Fibroblast of lung (primary cell): ENCODE results near the gene CDH15. TPM values are rescaled to one million over a fixed set of nuclear protein-coding genes. Genes with fewer than 3 reads are reported as not detected.
"Not testable (repeated sequence)": the region's sequence is repeated elsewhere in the genome, so short reads cannot be mapped to it uniquely, and the experiment has no call there.

Source experiments
- DNase-seq, 2 donors: peaks; one replicate each; pipeline versions ENCODE4 v3.0.0 to v3.0.0-alpha.2; 2010; ENCODE audit warnings: low read depth in 2 of 2
- H2AFZ ChIP-seq: 2 replicates; pipeline ENCODE4 v1.5.1; 2012; ENCODE audit warnings: low read length, control low read depth, inconsistent platforms
- H3K27ac ChIP-seq: 2 replicates; pipeline ENCODE4 v1.5.1; 2011; ENCODE audit warnings: low read length, control low read depth; ENCODE audit not compliant: insufficient read depth
- H3K27me3 ChIP-seq: 2 replicates; pipeline ENCODE4 v1.5.1; 2011; ENCODE audit warnings: mild to moderate bottlenecking, low read length; ENCODE audit not compliant: control insufficient read depth, insufficient read depth
- H3K36me3 ChIP-seq: 2 replicates; pipeline ENCODE4 v1.5.1; 2011; ENCODE audit warnings: low read length; ENCODE audit not compliant: control insufficient read depth, insufficient read depth
- H3K4me1 ChIP-seq: 2 replicates; pipeline ENCODE4 v1.5.1; 2011; ENCODE audit warnings: low read length; ENCODE audit not compliant: control insufficient read depth, insufficient read depth; ENCODE audit errors: extremely low read depth
- H3K4me2 ChIP-seq: 2 replicates; pipeline ENCODE4 v1.5.1; 2011; ENCODE audit warnings: low read length, control low read depth; ENCODE audit not compliant: insufficient read depth; ENCODE audit errors: extremely low read depth
- H3K4me3 ChIP-seq, 4 experiments: fragments of 200-600 bp in 1 of 4; sonication (generic) in 1 of 4; replicated peaks in 1 of 4; 2 replicates each; pipeline ENCODE4 v1.5.1; 2011 to 2016; ENCODE audit warnings: low read length in 4 of 4, low read depth in 3 of 4, mild to moderate bottlenecking in 3 of 4, control low read depth in 2 of 4, inconsistent platforms in 1 of 4, mixed read lengths in 1 of 4; ENCODE audit not compliant: insufficient read depth in 1 of 4; ENCODE audit errors: control extremely low read depth in 1 of 4
- H3K79me2 ChIP-seq: 2 replicates; pipeline ENCODE4 v1.5.1; 2012; ENCODE audit warnings: mild to moderate bottlenecking, low read length, inconsistent platforms; ENCODE audit not compliant: control insufficient read depth, insufficient read depth
- H3K9ac ChIP-seq: 2 replicates; pipeline ENCODE4 v1.5.1; 2011; ENCODE audit warnings: mild to moderate bottlenecking, low read length, control low read depth; ENCODE audit not compliant: insufficient read depth
- H3K9me3 ChIP-seq: 2 replicates; pipeline ENCODE4 v1.5.1; 2012; ENCODE audit warnings: low read depth, low read length; ENCODE audit not compliant: control insufficient read depth, insufficient read depth
- H4K20me1 ChIP-seq: 2 replicates; pipeline ENCODE4 v1.5.1; 2011; ENCODE audit warnings: low read length; ENCODE audit not compliant: control insufficient read depth, insufficient read depth; ENCODE audit errors: extremely low read depth
- CTCF ChIP-seq, 2 donors: IDR thresholded peaks in 1 of 2; conservative IDR thresholded peaks in 1 of 2; 1 replicate in 1 of 2; 2 replicates in 1 of 2; pipeline ENCODE4 v1.5.1; 2011 to 2012; ENCODE audit warnings: low read length in 2 of 2, control low read depth in 1 of 2, inconsistent platforms in 1 of 2, low read depth in 1 of 2, mild to moderate bottlenecking in 1 of 2
- EZH2 ChIP-seq: IDR thresholded peaks from 2 replicates; pipeline ENCODE4 v1.5.1; 2012; ENCODE audit warnings: low read length, control low read depth, mild to moderate bottlenecking; ENCODE audit errors: missing control alignments
- polyA plus RNA-seq, 2 donors: library from polyadenylated mRNA; depleted of rRNA in 1 of 2; stranded (reverse) in 1 of 2; unstranded in 1 of 2; fragments of >200 nt; gene quantifications; 2 replicates each; pipeline ENCODE4 v1.2.1, GENCODE V29; 2011 to 2012; ENCODE audit warnings: missing spikeins in 1 of 2
- total RNA-seq: library from RNA; depleted of rRNA; stranded (reverse); fragments of >200 nt; gene quantifications from 2 replicates; pipeline ENCODE4 v1.2.1, GENCODE V29; 2014

Gene CDH15
- total and polyA plus RNA-seq, 2 donors (not counting 1 experiment from before 2014, with no cell fraction given), result 0.10 to 0.99 TPM

- Histone ChIP-seq H3K9ac (no peak overlapping the region), H4K20me1 (no peaks in the 10 kb centered on the region), H2AFZ (no peak overlapping the region), H3K36me3 (no peaks in the 10 kb centered on the region), H3K4me2 (no peak overlapping the region), H3K4me1 (peaks cover 5% of the 10 kb centered on the region), H3K79me2 (no peaks in the 10 kb centered on the region), H3K9me3 (no peaks in the 10 kb centered on the region), H3K4me3 (no peak overlapping the region), H3K27me3 (no peaks in the 10 kb centered on the region), H3K27ac (no peak overlapping the region)
- TF ChIP-seq EZH2 (no peak), CTCF (conservative IDR thresholded peaks at IDR 0.05 in 1 of 2, IDR thresholded peaks at IDR 0.05 in 1 of 2; ENCODE audit: low read depth in 1 of 2, low read length in 2 of 2) (no peak)
- no peak for DNase-seq
Measured at GRCh38 chr16:89163297-89163696, 8.3 kb upstream of the CDH15 start.

- no peak overlapping the region for H3K4me2 ChIP-seq
- peaks cover 5% of the 10 kb centered on the region for H3K4me1 ChIP-seq
- no peaks in the 10 kb centered on the region for H3K79me2 ChIP-seq
- no peak for TF ChIP-seq CTCF (conservative IDR thresholded peaks at IDR 0.05 in 1 of 2, IDR thresholded peaks at IDR 0.05 in 1 of 2; ENCODE audit: low read depth in 1 of 2, low read length in 2 of 2)
- TF ChIP-seq EZH2, result no peak
- H3K36me3 ChIP-seq, result no peaks in the 10 kb centered on the region
- H3K9ac ChIP-seq, result no peak overlapping the region
- no peaks in the 10 kb centered on the region for H4K20me1 ChIP-seq
- H2AFZ ChIP-seq, result no peak overlapping the region
- no peak overlapping the region for H3K4me3 ChIP-seq
- no peaks in the 10 kb centered on the region for H3K9me3 ChIP-seq
- DNase-seq, result no peak
- no peaks in the 10 kb centered on the region for H3K27me3 ChIP-seq
- H3K27ac ChIP-seq, result no peak overlapping the region
Measured at GRCh38 chr16:89164436-89164835, 7.1 kb upstream of the CDH15 start.

- Histone ChIP-seq H3K4me2 (no peak overlapping the region), H3K9me3 (no peaks in the 10 kb centered on the region), H2AFZ (no peak overlapping the region), H3K9ac (no peak overlapping the region), H3K4me3 (no peak overlapping the region), H3K4me1 (peaks cover 5% of the 10 kb centered on the region), H4K20me1 (no peaks in the 10 kb centered on the region), H3K79me2 (no peaks in the 10 kb centered on the region), H3K27me3 (no peaks in the 10 kb centered on the region), H3K27ac (no peak overlapping the region), H3K36me3 (no peaks in the 10 kb centered on the region)
- no peak for TF ChIP-seq EZH2
- no peak for TF ChIP-seq CTCF (conservative IDR thresholded peaks at IDR 0.05 in 1 of 2, IDR thresholded peaks at IDR 0.05 in 1 of 2; ENCODE audit: low read depth in 1 of 2, low read length in 2 of 2)
- no peak for DNase-seq
Measured at GRCh38 chr16:89164847-89165680, 6.5 kb upstream of the CDH15 start.

- not testable (repeated sequence) for DNase-seq, H3K36me3 ChIP-seq, H3K27me3 ChIP-seq, H3K4me1 ChIP-seq, H2AFZ ChIP-seq, H3K4me3 ChIP-seq, H3K4me2 ChIP-seq, H3K79me2 ChIP-seq, H3K9ac ChIP-seq, H4K20me1 ChIP-seq, H3K27ac ChIP-seq, H3K9me3 ChIP-seq
Measured at GRCh38 chr16:89165681-89165979, 5.9 kb upstream of the CDH15 start.
